ENCODE measurements around the gene TERT.

DNA sequence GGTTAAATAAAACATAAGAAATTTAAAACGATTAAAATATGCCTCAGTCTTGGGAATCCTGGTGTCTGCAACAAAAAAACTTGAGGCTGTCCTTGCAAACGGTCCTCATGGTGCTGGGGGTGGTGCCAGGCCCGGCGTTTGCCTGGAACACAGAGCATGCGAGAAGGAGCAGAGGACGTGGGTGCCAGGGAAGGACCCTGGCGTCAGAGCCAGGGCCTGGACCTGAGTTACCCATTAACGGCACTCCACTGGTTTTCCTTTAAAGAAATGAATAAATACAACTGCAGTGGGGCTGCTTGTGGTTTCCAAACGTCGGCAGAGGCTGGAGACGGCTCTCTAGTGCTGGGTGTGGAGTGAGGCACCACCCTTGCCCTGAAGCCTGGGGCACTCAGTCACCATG is 69.8 kb downstream of the TERT start, which contains the start of gene SLC6A18:
- TF ChIP-seq, protein P1, sequence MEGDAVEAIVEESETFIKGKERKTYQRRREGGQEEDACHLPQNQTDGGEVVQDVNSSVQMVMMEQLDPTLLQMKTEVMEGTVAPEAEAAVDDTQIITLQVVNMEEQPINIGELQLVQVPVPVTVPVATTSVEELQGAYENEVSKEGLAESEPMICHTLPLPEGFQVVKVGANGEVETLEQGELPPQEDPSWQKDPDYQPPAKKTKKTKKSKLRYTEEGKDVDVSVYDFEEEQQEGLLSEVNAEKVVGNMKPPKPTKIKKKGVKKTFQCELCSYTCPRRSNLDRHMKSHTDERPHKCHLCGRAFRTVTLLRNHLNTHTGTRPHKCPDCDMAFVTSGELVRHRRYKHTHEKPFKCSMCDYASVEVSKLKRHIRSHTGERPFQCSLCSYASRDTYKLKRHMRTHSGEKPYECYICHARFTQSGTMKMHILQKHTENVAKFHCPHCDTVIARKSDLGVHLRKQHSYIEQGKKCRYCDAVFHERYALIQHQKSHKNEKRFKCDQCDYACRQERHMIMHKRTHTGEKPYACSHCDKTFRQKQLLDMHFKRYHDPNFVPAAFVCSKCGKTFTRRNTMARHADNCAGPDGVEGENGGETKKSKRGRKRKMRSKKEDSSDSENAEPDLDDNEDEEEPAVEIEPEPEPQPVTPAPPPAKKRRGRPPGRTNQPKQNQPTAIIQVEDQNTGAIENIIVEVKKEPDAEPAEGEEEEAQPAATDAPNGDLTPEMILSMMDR (conservative IDR thresholded peaks at IDR 0.05): no peak
- TF ChIP-seq ZFX (IDR thresholded peaks at IDR 0.05): no peak

Data from C4-2B (cell line).